Fibroblast of skin of scalp (primary cell): ENCODE results near the gene NPR3.
A peak's percentile ranks its signal among the peaks of the same experiment; 100 is the strongest.

Source experiments
- DNase-seq: peaks from one replicate; pipeline ENCODE4 v3.0.0-alpha.2; 2013

The NPR3 gene

DNA sequence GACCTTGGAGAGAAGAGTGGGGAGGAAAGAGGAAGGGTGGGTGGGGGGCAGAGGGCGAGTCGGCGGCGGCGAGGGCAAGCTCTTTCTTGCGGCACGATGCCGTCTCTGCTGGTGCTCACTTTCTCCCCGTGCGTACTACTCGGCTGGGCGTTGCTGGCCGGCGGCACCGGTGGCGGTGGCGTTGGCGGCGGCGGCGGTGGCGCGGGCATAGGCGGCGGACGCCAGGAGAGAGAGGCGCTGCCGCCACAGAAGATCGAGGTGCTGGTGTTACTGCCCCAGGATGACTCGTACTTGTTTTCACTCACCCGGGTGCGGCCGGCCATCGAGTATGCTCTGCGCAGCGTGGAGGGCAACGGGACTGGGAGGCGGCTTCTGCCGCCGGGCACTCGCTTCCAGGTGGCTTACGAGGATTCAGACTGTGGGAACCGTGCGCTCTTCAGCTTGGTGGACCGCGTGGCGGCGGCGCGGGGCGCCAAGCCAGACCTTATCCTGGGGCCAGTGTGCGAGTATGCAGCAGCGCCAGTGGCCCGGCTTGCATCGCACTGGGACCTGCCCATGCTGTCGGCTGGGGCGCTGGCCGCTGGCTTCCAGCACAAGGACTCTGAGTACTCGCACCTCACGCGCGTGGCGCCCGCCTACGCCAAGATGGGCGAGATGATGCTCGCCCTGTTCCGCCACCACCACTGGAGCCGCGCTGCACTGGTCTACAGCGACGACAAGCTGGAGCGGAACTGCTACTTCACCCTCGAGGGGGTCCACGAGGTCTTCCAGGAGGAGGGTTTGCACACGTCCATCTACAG lies 760 bp downstream of the NPR3 start:
- peak; percentile 41 for DNase-seq

- peak; percentile 48 for DNase-seq
Observed at GRCh38 chr5:32712481-32713360, 1.6 kb downstream of the NPR3 start.

GRCh38 chr5:32713361-32713769 lies 2.2 kb downstream of the NPR3 start:
- peak; percentile 33 for DNase-seq

GRCh38 chr5:32713770-32714381 lies 2.8 kb downstream of the NPR3 start:
- peak; percentile 60 for DNase-seq

DNA sequence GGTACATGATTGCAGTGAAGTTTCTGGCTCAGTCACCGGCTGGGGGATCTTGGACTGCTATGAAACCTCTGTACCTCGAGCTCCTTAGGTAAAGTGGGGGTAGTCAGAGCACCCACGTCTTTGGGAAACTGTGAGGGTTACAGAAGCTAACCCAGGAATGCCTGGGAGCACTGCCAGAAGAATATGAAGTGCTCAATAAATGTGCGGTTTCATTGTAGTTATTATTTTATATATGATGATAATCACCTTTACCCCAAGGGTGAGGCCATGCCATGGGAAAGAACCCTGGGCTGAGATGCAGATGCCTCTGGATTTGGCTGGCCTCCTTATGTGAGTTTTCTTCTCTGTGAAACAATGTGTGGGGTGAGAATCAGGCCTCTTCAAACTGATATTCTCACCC lies 3.7 kb downstream of the NPR3 start:
- peak; percentile 26 for DNase-seq

DNA sequence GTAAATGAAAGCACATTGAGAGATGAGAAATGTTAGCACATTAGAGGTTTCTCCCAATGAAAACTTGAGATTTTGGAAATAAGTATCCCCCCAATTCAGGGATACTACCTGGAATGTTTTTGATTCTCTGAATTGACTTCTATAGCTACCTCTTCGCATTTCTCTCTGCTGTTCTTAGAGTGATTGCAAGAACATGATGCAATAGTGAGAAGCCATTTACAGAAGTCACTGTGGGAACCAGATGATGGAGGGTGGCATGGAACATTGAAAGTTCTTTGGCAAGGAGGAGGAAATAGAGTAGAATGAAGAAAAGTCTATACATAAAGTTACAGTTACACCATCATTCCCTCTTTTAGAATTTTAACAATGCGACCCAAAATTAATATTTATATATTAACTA lies 9.2 kb downstream of the NPR3 start:
- DNase-seq, result no peak

DNA sequence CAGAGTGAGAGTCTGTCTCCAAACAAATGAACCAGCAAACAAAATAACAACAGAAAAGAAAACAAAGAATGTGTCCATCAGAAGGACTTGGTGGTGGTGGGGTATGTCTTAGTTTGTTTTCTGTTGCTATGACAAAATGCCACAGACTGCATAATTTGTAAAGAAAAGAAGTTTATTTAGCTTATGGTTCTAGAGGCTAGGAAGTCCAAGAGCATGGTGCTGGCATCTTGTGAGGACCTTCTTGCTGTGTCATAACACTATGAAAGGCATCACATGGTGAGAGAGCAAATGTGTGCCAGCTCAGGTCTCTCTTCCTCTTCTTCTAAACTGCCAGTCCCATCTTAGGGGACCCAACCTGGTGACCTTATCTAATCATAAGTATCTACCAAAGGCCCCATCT lies 10.5 kb downstream of the NPR3 start:
- DNase-seq, result no peak

- DNase-seq, result no peak
Observed at GRCh38 chr5:32722957-32723356, 11.8 kb downstream of the NPR3 start.

DNA sequence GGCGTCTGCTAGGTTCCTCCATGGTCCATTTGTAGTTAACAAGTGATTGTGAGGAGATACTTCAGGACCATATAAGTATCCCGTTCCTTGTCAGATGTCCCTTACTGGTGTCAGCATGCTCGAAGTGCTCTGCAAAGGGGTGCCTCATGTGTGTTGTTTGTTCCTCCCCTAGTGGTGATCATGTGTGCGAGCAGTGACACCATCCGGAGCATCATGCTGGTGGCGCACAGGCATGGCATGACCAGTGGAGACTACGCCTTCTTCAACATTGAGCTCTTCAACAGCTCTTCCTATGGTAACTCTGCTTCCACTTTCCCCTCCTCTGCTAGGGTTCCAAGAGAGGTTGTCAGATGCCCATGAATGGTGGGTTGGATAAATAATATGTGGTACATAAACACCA lies 13.4 kb downstream of the NPR3 start:
- no peak for DNase-seq

DNA sequence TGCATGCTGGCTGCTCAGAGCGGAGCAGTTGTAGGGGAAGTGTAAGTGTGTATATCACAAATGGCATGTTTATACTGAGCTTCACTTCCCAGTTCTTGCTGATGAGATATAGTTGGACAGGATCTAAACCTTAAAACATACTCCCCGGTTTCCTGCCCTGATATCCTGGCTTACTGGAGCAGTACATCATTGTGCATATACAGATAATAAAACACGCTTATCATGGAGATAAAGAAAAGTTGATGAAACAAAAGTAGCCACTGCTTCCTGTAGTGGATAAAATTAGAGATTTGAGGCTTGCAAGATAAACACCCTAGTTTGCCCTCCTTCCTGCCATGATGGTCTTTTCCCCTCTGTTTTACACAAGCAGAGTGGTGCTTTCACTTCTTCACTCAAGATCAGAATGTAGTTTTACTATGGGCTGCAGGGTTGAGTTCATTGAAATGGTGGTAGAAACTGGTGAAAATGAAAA lies 15.0 kb downstream of the NPR3 start:
- no peak for DNase-seq

- no peak for DNase-seq
Observed at GRCh38 chr5:32729651-32730050, 18.5 kb downstream of the NPR3 start.

DNA sequence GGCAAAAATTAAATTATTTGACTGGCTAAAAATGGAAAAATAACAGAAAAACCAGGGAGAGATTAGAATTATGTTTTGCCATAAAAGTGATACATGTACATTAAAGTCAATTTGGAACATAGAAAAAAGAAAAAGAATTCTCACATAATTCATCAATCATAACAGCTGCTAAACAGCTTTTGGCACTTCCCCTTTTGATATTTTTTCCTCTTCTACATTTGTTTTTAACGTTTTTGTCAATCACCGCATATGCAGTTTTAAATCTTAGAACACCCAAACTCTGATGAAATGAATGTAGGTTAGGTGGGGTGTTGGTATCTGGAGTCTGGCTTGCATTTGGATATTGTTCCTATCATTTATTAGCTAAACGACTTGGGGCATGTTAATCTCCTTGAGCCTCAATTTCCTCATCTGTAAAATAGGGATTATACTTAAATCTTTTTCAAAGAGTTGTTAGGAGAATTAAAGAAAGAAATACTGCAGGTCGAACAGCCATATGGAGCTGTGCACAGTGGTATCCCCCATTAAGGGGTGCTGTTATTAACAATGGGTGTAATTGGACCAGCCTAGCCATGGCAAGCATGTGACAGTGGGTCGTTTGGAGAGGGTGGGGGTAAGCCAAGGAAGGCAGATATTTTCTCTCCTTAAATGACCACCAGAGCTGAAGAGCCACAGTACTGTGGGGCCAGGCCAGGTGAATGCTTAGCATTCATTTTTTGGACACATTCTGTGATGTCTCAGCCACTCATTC lies 22.6 kb downstream of the NPR3 start:
- DNase-seq, result no peak

DNA sequence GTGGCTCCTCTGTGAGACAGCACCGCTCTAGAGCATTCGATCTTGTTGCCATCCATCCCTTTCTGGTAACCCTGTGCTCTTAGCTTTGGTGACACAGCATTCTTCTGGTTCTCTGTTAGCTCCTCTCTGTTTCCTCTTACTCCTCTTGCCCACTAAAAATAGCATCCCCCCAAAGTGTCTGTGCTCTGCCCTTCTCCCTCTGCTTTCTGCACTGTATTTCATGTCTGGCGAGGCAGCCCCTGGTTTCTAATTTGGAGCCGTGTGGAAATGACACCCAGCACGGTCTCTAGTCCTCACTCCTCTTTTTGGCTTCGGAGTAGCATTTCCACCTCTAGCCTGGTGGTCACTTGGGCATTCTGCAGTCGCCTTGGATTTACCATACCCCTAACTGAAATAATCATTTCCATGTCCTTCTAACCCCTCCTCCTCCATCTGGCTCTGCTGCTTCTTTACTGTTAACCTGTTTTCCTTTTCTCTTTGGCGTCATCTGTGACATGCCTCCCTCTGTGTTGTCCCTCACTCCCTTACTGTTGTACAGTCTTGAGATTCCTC lies 23.8 kb downstream of the NPR3 start:
- DNase-seq, result no peak

DNA sequence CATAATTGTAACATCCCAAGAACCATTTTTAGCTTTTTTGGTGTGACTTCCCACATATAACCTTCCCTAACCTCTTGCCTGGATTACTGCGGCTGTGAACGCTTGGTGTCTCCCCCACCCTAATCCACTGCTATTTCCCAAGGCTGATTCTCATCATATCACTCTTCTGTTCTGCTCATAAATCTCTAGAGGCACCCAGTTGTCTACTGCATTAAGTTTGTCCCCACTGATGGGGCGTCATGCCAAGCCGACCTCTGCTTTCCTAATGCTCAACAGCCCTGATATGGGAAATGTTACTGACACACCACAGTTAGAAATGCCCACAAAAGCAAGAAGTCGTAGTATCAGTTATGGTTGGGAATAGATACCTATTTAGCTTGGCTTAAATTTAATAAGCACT lies 24.4 kb downstream of the NPR3 start:
- no peak for DNase-seq

- no peak for DNase-seq
Observed at GRCh38 chr5:32736842-32737241, 25.7 kb downstream of the NPR3 start.

DNA sequence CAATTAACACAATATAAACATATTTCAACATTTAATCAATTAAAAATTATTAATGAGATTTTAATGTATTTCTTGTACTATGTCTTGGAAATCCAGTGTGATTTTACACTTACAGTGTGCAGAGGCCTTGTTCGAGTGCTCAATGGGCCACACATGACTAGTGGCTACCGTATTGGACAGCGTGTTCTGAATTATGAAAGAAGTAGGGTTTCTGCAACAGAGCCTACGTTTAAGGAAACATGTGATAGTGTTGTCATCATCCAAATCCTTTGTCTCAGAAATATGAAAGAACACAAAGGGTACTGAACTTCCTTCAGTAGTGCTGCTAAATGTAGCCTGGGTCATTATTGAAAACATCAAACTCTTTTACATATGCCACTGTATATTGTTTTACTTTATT lies 29.5 kb downstream of the NPR3 start:
- DNase-seq, result no peak

DNA sequence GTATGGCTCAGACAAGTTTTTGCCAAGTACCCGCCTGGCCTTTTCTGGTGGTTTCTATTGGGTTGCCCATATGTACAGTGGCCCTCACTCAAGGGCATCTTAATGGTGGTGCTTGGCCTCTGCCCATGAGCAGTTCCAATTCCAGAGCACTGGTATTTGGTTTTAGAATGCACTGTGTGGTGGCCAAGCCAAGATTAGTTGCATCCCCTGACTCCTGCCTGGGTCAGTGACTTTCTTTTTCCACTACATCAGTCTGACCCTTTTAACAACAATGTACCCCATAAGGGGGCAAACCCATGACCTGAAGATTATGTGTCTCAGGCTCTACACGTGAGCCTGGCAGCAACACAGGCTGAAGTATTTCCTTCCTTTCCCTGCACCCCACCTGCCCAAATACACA lies 34.2 kb downstream of the NPR3 start:
- no peak for DNase-seq

DNA sequence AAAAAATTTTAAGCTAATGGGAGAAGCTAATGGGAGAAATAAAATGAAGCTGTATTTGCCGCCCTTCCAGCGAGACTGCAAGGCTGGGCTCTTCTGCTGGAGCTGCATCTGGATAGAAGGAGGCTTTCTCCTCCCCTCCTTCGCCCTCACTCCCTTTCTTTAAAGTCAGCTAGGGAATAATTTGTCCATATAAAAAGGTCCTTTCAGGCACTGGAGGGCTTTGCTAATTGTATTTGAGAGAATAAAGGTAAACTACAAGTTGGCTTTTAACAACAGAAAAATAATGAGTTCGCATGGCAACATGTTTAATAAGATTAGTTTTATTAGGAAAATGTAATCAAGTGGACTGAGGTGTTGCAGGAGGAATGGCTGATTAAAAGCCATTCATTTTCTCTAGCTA lies 41.3 kb downstream of the NPR3 start:
- no peak for DNase-seq

GRCh38 chr5:32753051-32753450 lies 41.9 kb downstream of the NPR3 start:
- DNase-seq, result peak; percentile 77

DNA sequence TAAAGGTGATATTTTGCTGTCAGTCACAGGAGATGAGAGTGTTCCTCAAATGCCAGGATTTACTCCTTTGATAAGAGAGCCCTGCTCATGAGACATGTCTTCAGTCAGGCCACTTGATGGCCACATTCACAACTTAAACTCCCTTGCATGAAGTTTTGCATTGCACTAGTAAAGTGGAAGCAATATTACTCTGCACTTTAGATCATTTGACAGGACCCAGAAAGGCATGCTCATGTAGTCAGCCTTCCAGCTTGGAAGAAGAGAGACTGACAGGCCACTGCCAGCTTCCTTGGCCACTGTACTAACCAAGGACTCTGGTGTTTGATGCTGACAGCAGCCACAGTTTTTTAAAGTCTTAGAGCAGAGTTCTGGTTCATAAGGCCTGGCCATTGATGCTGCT lies 42.6 kb downstream of the NPR3 start:
- DNase-seq, result peak; percentile 70

GRCh38 chr5:32754284-32754683 lies 43.2 kb downstream of the NPR3 start:
- DNase-seq, result peak; percentile 22

GRCh38 chr5:32760091-32760509 lies 49.0 kb downstream of the NPR3 start:
- DNase-seq, result peak; percentile 93
